NCI-H510A treated with DMSO at 0.1 percent for 48 hours (cell line): Measurements from ENCODE around the gene GALT.

Experiments
- DNase-seq: peaks from one replicate; lab custom pipeline; 2025; lab: John Stamatoyannopoulos, UW

The GALT gene

DNA sequence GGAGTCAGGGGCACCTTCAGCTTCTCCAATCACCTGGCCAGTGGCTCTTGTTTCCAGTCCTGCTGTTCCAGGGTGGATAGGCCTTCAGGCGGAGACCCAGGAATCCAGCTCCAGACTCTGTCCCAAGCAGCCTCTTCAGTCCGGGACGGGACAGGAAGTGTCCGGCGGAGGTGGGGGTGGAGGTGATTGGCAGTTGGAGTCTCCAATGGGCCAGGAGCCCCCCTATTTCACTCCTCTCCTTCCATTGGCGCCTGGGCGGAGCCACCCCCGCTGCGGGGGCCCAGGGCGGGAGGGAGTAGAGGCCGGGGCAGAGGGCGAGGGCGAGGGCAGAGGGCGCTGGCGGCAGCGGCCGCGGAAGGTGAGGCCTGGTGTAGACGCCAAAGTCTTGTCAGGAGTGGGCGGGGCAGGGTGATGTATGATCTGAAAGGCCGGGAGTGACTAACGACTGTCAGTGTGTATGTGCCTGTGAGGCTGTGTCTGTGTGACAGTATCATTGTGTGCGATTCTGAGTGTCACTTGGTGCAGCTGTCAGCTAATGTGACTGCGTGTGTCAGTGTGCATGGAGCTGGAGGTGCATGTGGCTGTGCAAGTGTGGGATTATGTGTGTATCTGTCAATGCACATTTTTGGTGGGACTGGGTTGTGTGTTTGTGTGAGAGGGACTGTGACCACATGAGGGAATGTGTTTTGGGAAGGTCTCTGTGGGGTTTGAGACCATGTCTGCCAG, 5.6 kb downstream of the GALT start, which contains the start of gene IL11RA:
Gene IL11RA (plus strand): TSS at position 310 of the 726 bp plus-strand sequence. CDS start 3,033 bp downstream, outside the sequence.
- peak; percentile 31 for DNase-seq

- DNase-seq: no peak
These were observed 6.1 kb downstream of the GALT start for GRCh38 chr9:34652602-34653000.

DNA sequence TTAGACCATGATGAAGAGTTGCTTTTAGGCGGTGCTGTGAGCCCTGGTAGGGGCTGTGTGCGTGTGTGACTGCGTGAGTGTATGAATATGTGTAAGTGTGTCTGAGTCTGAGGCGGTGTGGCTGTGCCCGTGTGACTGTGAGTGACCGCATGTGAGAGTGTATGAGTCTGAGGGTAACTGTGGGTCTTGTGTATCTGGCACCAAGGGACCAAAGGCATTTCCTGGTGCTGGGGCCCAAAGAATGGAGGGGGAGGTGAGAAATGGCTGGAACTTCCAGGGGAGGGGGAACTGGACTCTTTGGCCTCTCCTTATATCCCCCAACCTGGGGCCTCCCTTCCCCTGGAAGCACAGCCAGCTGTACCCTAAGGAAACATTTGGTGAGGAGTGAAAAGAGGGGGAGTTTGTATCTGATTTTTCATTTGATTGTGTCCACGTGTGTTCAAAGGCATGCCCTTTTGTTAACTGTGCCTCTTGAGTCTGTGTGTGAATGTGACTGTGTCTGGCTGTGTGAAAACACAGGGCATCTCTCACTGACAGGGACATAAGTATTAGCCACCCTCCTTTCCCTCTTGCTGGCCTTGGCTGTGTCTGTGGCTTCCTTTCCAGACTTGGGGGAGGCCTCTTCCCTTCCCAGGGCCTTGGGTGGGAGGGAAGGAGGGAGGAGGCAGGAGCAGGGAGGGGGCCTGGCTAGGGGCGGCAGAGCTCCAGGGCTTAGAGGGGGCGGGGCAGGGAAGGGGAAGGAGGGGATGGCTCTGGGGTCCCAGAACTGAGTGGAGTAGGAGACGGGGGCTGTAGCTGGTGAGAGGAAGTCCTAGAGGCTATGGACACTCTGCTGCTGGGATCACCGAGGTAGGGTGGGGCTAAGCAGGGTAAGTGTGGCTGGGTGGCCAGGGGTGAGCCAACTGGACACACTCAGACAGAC, 6.9 kb downstream of the GALT start:
- DNase-seq: no peak

DNA sequence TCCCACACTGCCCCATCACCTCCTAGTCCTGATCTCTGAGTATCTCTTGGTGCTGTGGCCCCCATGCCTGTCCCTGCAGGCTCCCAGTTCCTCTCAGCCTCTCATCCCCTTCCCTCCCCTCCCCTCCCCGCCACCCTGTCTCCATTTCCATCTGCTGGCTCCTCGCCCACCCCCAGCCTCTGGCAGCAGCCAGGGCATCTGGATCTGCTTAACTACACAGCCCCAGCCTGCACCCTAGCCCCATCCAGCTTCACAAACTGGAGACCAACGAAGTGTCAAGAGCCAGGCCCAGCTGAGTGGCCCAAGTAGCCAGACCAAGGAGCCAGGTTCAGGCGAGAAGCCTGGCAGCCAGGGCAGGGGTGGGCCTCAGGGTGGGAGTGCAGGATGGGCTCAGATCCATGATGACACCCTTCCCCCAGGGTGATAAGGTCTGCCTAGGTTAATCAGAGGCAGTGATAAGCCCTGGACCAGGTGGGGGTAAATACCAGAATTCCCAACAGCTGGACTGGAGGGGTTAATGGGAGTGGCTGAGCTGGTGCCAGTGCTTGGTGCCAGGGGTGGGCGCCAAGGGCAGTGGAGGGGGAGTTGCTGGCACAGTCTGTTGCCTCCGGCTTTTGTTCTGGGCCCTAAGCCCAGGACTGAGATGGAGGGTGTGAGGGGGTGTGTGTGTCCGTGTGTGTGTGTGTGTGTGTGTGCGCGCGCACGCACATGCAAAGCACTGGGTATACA, 8.0 kb downstream of the GALT start:
- no peak for DNase-seq

- DNase-seq: no peak
These were observed 8.9 kb downstream of the GALT start for GRCh38 chr9:34655394-34655793.

GRCh38 chr9:34656992-34657391, 10.5 kb downstream of the GALT start:
- DNase-seq: no peak

- no peak for DNase-seq
These were observed 12.0 kb downstream of the GALT start for GRCh38 chr9:34658461-34658860.

- no peak for DNase-seq
These were observed 13.2 kb downstream of the GALT start for GRCh38 chr9:34659592-34660253.

GRCh38 chr9:34662526-34663302, 16.2 kb downstream of the GALT start, which contains the start of gene CCL27:
Gene CCL27, minus strand, starts transcription at chr9:34662657. Its CDS starts 24 bp downstream, at chr9:34662633.
- DNase-seq: no peak

DNA sequence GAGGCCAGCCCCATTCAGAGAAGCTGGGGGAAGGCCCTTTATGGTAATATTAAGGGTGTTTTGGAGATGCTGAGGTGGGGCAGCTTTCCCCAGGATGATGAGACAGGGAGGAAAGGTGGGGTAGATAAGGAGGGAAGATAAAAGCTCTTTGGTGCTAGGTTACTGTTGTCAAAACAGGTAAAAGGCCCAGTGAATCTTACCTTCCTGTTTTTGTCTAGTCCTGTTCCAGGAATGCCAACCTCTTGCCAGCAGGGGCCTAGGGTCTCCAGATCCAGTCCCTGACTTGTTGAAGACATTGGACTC, 16.8 kb downstream of the GALT start:
- DNase-seq: no peak

GRCh38 chr9:34664281-34665066, 18.0 kb downstream of the GALT start:
- peak; percentile 7 for DNase-seq

- DNase-seq: no peak
These were observed 18.5 kb downstream of the GALT start for GRCh38 chr9:34665067-34665380.

DNA sequence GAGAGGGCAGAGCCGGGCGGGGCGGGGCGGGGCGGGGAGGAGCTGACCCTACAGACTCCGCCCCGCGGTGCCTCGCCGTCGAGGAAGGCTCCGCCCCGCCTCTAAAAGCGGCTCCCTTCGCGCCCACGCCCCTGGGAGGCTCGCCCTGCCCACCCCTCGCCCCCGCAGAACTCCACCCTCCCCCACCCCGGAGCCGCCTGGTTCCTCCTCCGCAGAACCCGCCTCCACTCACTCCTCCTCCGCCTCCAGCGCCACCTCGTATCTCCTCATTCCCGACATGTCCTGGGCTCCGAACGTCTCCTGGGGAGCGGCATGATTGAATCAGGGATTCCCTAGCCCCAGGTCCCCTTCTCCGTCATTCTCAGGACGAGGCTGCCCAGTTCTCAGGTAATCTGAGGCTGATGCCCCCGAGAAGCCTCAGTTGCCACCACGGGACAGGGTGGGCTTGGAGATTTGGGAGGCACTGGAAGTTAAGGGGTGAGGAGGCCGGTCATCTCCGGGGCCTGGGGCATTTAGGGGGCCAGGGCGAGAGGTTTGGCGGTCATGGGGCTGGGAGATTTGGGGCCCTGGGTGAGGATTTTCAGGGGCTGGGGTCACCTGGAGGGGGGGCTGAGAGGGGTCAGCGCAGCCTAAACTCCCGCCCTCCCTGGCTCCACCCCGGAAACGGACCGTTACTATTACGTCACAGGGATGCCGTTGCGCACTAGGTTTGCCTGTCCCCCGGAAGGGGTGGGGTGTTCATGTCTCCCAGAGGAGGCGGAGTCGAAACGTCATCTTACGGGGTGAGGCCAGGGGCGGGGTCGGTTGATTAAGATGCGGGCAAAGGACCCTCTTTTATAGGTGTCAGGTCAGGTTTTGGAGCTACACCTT, 19.1 kb downstream of the GALT start:
- peak; percentile 83 for DNase-seq

- no peak for DNase-seq
These were observed 23.5 kb downstream of the GALT start for GRCh38 chr9:34669809-34670562.

DNA sequence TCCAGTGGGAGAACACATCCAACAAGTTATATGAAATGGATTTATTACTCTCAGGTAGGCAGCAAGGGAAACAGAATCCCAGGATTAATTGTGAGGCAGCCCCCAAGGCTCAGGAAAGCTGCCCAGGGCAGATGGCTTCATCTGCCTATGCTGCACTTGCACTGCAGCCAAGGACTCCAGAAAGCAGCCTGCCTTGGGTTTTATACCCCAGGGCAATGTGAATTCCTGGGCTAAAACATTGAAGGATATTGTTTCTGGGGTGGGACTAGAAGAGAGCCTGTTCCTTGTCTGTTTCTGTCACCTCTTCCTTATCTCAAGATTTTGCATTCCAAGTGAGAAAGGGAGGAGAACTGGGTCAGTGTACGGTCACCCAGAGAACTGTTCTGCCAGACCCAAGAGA, 24.8 kb downstream of the GALT start:
- no peak for DNase-seq

- no peak for DNase-seq
These were observed 28.0 kb downstream of the GALT start for GRCh38 chr9:34674440-34674839.

GRCh38 chr9:34675048-34675714, 28.7 kb downstream of the GALT start:
- DNase-seq: peak; percentile 35

DNA sequence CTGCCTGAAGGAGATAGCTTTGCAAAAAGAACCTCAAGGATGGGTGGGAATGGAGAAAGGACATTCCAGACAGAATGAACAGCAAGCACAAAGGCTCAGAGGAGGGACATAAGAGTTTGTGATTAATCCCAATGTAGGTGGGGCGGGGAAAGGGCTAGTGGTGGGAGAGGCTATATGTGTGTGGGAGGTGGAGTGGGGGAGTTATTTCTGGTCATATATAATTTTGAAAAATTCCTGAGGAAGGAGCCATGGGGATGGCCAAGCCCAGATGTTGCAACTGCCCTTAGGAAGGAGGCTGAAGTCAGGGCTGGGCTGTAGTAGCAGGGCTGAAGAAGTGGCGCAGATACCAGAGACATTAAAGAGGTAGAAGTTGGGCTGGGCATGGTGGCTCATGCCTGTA, 29.4 kb downstream of the GALT start:
- DNase-seq: no peak
